ENCODE results near the gene LLGL2.

The LLGL2 gene

DNA sequence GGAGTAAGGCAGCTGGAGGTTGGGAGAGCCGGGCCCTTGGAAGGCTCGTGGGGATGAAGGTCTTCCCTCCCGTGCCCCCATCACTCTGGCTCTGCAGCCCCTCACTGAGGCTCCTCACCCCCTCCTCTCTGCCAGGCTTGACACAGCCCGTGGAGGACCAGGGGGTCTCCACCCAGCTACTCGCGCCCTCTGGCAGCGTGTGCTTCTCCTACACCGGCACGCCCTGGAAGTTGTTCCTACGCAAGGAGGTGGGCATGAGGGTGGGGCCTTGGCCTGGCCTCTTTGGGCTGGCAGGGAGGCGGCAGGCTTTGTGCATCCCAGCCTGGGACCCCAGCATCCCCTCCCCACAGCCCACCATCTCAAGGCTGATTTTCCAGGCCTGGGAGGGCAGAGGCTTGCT lies 92.2 kb downstream of the LLGL2 start:
- FAIRE-seq (no peak), DNase-seq (ENCODE audit: insufficient read length, low spot score) (no peak)
- TF ChIP-seq CTCF (IDR thresholded peaks at IDR 0.05; ENCODE audit: insufficient read depth, missing control alignments): no peak

DNA sequence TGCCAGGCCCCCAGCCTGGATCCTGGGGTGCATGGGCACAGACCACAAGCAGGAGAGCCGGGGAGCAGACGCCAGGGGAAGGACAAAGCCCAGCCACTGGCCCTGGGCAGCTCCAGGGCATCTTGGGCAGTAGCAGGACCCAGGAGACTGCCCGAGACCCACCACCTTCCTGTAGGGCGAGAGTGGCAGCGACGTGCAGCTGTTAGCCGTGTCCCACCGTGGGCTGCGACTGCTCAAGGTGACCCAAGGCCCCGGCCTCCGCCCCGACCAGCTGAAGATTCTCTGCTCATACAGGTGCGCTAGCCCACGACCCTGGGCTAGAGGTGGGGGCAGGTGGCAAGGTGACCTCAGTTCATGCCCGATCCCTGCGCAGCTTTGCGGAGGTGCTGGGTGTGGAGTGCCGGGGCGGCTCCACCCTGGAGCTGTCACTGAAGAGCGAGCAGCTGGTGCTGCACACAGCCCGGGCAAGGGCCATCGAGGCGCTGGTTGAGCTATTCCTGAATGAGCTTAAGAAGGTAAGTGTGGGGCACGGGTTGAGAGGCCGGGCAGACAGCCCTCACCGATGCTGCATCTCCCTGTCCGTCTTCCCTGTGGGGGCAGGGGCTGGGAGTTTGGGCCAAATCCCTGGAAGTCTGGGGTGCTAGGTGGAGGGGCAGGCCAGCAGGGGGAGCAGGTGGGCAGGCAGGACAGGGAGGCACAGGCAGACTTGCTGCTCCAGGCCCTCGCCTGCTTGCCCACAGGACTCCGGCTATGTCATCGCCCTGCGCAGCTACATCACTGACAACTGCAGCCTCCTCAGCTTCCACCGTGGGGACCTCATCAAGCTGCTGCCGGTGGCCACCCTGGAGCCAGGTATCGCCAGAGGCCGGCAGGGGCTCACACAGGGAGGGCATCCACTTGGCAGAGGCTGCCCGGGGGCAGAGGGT lies 94.3 kb downstream of the LLGL2 start:
- TF ChIP-seq CTCF (IDR thresholded peaks at IDR 0.05; ENCODE audit: insufficient read depth, missing control alignments): peak; percentile 41
- peak; percentile 78 for DNase-seq (ENCODE audit: insufficient read length, low spot score)
- FAIRE-seq: no peak

DNA sequence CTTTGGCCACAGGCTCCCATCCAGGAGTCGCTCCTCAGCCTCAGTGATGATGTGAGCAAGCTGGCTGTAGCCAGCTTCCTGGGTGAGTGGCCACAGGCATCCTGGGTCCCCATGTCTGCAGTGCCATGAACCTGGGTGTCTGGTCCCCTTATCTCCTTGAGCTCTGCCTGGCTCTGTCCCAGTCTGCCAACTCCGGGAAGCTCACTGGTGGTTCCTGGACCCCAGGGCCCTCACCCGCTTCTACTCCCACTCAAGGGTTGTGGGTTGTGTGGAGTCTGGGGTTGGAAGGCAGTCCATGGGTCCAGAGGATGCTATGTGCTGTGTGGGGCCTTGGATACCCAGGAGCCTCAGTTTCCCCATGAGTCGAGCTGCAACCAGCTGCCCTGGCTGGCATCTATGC lies 96.0 kb downstream of the LLGL2 start:
- TF ChIP-seq CTCF (IDR thresholded peaks at IDR 0.05; ENCODE audit: insufficient read depth, missing control alignments): no peak
- DNase-seq (ENCODE audit: insufficient read length, low spot score) (no peak), FAIRE-seq (no peak)

DNA sequence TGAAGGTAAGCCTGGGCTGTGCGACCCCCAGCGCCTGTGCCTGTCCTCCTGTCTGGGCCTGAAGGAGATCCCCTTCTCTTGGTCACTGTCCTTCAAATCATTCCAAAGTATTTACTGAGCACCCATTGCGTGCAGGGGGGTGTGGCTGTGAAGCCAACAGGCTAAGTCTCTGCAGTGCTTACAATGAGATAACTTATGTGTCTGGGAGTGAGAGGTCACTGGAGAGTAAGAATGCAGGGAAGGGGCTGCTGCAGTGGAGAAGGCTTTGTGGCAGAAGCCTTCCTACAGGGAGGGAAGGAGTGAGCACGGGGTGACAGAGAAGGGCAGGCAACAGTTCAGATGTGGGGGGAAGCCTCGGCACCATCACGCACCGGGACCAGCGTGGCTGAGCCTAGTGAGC lies 96.6 kb downstream of the LLGL2 start:
- TF ChIP-seq CTCF (IDR thresholded peaks at IDR 0.05; ENCODE audit: insufficient read depth, missing control alignments): no peak
- FAIRE-seq (no peak), DNase-seq (ENCODE audit: insufficient read length, low spot score) (no peak)

- FAIRE-seq (no peak), DNase-seq (ENCODE audit: insufficient read length, low spot score) (no peak)
- no peak for TF ChIP-seq CTCF (IDR thresholded peaks at IDR 0.05; ENCODE audit: insufficient read depth, missing control alignments)
Observed at GRCh38 chr17:75622771-75623273, 97.3 kb downstream of the LLGL2 start.

- DNase-seq (ENCODE audit: insufficient read length, low spot score) (no peak), FAIRE-seq (no peak)
- TF ChIP-seq CTCF (IDR thresholded peaks at IDR 0.05; ENCODE audit: insufficient read depth, missing control alignments): no peak
Observed at GRCh38 chr17:75623386-75623785, 97.9 kb downstream of the LLGL2 start.

GRCh38 chr17:75624021-75624420 lies 98.5 kb downstream of the LLGL2 start:
- no peak for FAIRE-seq
- DNase-seq (ENCODE audit: insufficient read length, low spot score): no peak
- TF ChIP-seq CTCF (IDR thresholded peaks at IDR 0.05; ENCODE audit: insufficient read depth, missing control alignments): no peak

Data from D721Med (cell line).